PC-3 (cell line): Measurements from ENCODE around the gene ANK3. TPM values are rescaled to one million over a fixed set of nuclear protein-coding genes. Genes with fewer than 3 reads are reported as not detected.

ENCODE experiments used
- ATAC-seq: fragments of 200-7000 bp; cut with Tn5 transposase; 2 replicates; pipeline ENCODE4 v1.9.1; 2020; ENCODE audit warnings: mild to moderate bottlenecking, moderate library complexity
- BruUV-seq: library from RNA; stranded (reverse); fragments of 400-500 nt; replicated peaks from 2 replicates; lab custom pipeline; 2021; lab: Mats Ljungman, UMichigan
- CTCF ChIA-PET: fragments of 300-600 bp; sonication (Branson Sonifier 250); formaldehyde crosslinking; loops from one replicate; lab custom pipeline; 2022; ENCODE audit warnings: antibody characterized with exemption; lab: Charles Lee
- POLR2A ChIA-PET: fragments of 300-600 bp; sonication (Branson Sonifier 250); formaldehyde crosslinking; loops from one replicate; lab custom pipeline; 2022; ENCODE audit warnings: antibody characterized with exemption; ENCODE audit not compliant: unreplicated experiment; lab: Charles Lee
- DNase-seq: peaks from one replicate; pipeline ENCODE4 v3.0.0-alpha.2; 2015
- H2AFZ ChIP-seq: fragments of 300-600 bp; sonication (generic); 2 replicates; pipeline ENCODE4 v1.6.0; 2016; ENCODE audit warnings: antibody characterized with exemption, low read length
- H3F3A ChIP-seq: fragments of 300-600 bp; sonication (generic); one replicate; pipeline ENCODE4 v1.6.0; 2017; ENCODE audit warnings: antibody characterized with exemption, low read length, control low read depth, mild to moderate bottlenecking; ENCODE audit not compliant: unreplicated experiment
- H3K27ac ChIP-seq: fragments of 300-600 bp; sonication (generic); 2 replicates; pipeline ENCODE4 v1.5.1; 2016; ENCODE audit warnings: mild to moderate bottlenecking, low read length
- H3K27me3 ChIP-seq: fragments of 300-600 bp; sonication (generic); 2 replicates; pipeline ENCODE4 v1.6.1; 2016; ENCODE audit warnings: low read length, mixed read lengths
- H3K36me3 ChIP-seq: fragments of 300-600 bp; sonication (generic); 2 replicates; pipeline ENCODE4 v1.6.1; 2016; ENCODE audit warnings: low read depth, mixed run types, low read length, mixed read lengths
- H3K4me1 ChIP-seq: fragments of 300-600 bp; sonication (generic); 2 replicates; pipeline ENCODE4 v1.5.1; 2016; ENCODE audit warnings: low read length; ENCODE audit not compliant: insufficient read depth
- H3K4me2 ChIP-seq: fragments of 300-600 bp; sonication (generic); 2 replicates; pipeline ENCODE4 v1.6.0; 2016; ENCODE audit warnings: low read length
- H3K4me3 ChIP-seq: fragments of 300-600 bp; sonication (generic); 2 replicates; pipeline ENCODE4 v1.5.1; 2016; ENCODE audit warnings: mild to moderate bottlenecking, low read length, mixed read lengths
- H3K79me2 ChIP-seq: fragments of 300-600 bp; sonication (generic); 2 replicates; pipeline ENCODE4 v1.6.1; 2017; ENCODE audit warnings: low read length, mixed read lengths
- H3K9ac ChIP-seq: fragments of 300-600 bp; sonication (generic); 2 replicates; pipeline ENCODE4 v1.6.0; 2016; ENCODE audit warnings: mild to moderate bottlenecking, low read length
- H3K9me2 ChIP-seq: fragments of 300-600 bp; sonication (generic); replicated peaks from 2 replicates; pipeline ENCODE4 v1.6.1; 2016; ENCODE audit warnings: mixed run types, low read length, mixed read lengths
- H3K9me3 ChIP-seq: fragments of 300-600 bp; sonication (generic); 2 replicates; pipeline ENCODE4 v1.6.1; 2016; ENCODE audit warnings: low read length, mixed read lengths
- H4K20me1 ChIP-seq: fragments of 300-600 bp; sonication (generic); 2 replicates; pipeline ENCODE4 v1.6.1; 2016; ENCODE audit warnings: low read length, mixed read lengths
- EZH2 ChIP-seq: fragments of 300-600 bp; sonication (generic); IDR thresholded peaks from one replicate; pipeline ENCODE4 v1.6.1; 2017; ENCODE audit warnings: antibody characterized with exemption, mild to moderate bottlenecking, low read length; ENCODE audit not compliant: unreplicated experiment
- EZH2phosphoT487 ChIP-seq: fragments of 300-600 bp; sonication (generic); IDR thresholded peaks from 2 replicates; pipeline ENCODE4 v1.6.1; 2018; ENCODE audit warnings: mild to moderate bottlenecking, antibody characterized with exemption, low read length, borderline replicate concordance
- intact Hi-C: fragments of 100-400 bp; cut with micrococcal nuclease; formaldehyde crosslinking; loops from 2 replicates; pipeline ENCODE4 v1.9.0; 2023
- total RNA-seq: library from RNA; depleted of rRNA; stranded (reverse); fragments of >200 nt; gene quantifications from 2 replicates; pipeline ENCODE4 v1.2.3, GENCODE V29; 2014
- TF ChIP-seq, protein P1 (sequence below): fragments of 300-600 bp; sonication (generic); conservative IDR thresholded peaks from 2 replicates; pipeline ENCODE4 v1.5.1; 2017; ENCODE audit warnings: antibody characterized with exemption, low read depth, mild to moderate bottlenecking, low read length

Gene ANK3
- total RNA-seq, 1 experiment from 2014 or later: 29.5 TPM

- no peaks in the 10 kb centered on the region for H3K27me3 ChIP-seq
- H2AFZ ChIP-seq: no peak overlapping the region
- TF ChIP-seq EZH2: no peak
- TF ChIP-seq, protein P1, sequence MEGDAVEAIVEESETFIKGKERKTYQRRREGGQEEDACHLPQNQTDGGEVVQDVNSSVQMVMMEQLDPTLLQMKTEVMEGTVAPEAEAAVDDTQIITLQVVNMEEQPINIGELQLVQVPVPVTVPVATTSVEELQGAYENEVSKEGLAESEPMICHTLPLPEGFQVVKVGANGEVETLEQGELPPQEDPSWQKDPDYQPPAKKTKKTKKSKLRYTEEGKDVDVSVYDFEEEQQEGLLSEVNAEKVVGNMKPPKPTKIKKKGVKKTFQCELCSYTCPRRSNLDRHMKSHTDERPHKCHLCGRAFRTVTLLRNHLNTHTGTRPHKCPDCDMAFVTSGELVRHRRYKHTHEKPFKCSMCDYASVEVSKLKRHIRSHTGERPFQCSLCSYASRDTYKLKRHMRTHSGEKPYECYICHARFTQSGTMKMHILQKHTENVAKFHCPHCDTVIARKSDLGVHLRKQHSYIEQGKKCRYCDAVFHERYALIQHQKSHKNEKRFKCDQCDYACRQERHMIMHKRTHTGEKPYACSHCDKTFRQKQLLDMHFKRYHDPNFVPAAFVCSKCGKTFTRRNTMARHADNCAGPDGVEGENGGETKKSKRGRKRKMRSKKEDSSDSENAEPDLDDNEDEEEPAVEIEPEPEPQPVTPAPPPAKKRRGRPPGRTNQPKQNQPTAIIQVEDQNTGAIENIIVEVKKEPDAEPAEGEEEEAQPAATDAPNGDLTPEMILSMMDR: no peak
- ATAC-seq: no peak
- no peaks in the 10 kb centered on the region for H3K4me1 ChIP-seq
- no peak for DNase-seq
- no peak overlapping the region for H3K27ac ChIP-seq
- H3F3A ChIP-seq: no peaks in the 10 kb centered on the region
- H3K9me3 ChIP-seq: no peaks in the 10 kb centered on the region
- H3K79me2 ChIP-seq: no peaks in the 10 kb centered on the region
- ChIA-PET POLR2A (no interaction called here), CTCF (no interaction called here)
- intact Hi-C loops: no loop called here
- BruUV-seq: no TSS peak
- H3K4me2 ChIP-seq: no peak overlapping the region
- 0 out of 2 replicates have a peak, but pooled peaks cover 3% of the 10 kb centered on the region for H3K9me2 ChIP-seq
- H3K9ac ChIP-seq: no peak overlapping the region
- H3K4me3 ChIP-seq: no peak overlapping the region
- no peaks in the 10 kb centered on the region for H3K36me3 ChIP-seq
- H4K20me1 ChIP-seq: no peaks in the 10 kb centered on the region
Observed at GRCh38 chr10:60224066-60224705, 165.5 kb downstream of the ANK3 start.

GRCh38 chr10:60222047-60222446, 167.6 kb downstream of the ANK3 start:
- Histone ChIP-seq H3K79me2 (no peaks in the 10 kb centered on the region), H3K4me3 (no peak overlapping the region), H3K9ac (no peak overlapping the region), H4K20me1 (no peaks in the 10 kb centered on the region), H3K27me3 (no peaks in the 10 kb centered on the region), H3K36me3 (no peaks in the 10 kb centered on the region), H3K4me2 (no peak overlapping the region), H3F3A (no peaks in the 10 kb centered on the region), H3K4me1 (no peaks in the 10 kb centered on the region), H3K27ac (no peak overlapping the region), H2AFZ (no peak overlapping the region), H3K9me3 (no peaks in the 10 kb centered on the region), H3K9me2 (0 out of 2 replicates have a peak, but pooled peaks cover 3% of the 10 kb centered on the region)
- DNase-seq (no peak), ATAC-seq (no peak)
- intact Hi-C loops: no loop called here
- POLR2A ChIA-PET: interaction anchor here (0.5 kb wide), 1 partner anchor 71 kb away, joined by 3 read pairs; no protein-coding TSS in a partner anchor
- TF ChIP-seq EZH2: no peak
- no TSS peak for BruUV-seq
- CTCF ChIA-PET: no interaction called here

DNA sequence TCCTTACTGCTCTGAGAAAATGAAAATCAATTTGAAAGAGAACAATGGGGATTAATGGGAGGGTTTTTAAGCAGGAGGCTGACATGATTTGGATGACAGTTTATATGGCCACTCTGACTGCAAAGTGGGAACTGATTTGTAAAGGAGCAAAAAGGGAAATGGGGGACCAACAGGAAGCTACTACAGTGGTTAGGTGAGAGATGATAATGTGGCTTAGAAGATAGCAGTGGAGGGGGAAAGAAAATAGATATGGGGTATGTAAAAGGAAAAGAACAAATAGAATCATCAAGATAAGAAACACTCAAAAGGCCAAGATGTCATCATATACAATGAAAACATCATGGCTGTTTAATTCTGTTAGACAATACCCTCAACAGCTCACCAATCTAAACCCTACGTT, 177.5 kb downstream of the ANK3 start:
- Histone ChIP-seq H2AFZ (no peak overlapping the region), H3K9ac (no peak overlapping the region), H3K4me2 (no peak overlapping the region), H3F3A (no peaks in the 10 kb centered on the region), H3K36me3 (no peaks in the 10 kb centered on the region), H3K27ac (no peak overlapping the region), H4K20me1 (no peaks in the 10 kb centered on the region), H3K9me2 (no peaks in the 10 kb centered on the region), H3K4me3 (no peak overlapping the region), H3K27me3 (no peaks in the 10 kb centered on the region), H3K4me1 (peaks cover 14% of the 10 kb centered on the region), H3K79me2 (no peaks in the 10 kb centered on the region), H3K9me3 (no peaks in the 10 kb centered on the region)
- ATAC-seq (no peak), DNase-seq (no peak)
- intact Hi-C loops: no loop called here
- BruUV-seq: no TSS peak
- ChIA-PET POLR2A (interaction anchor here (0.6 to 0.7 kb wide), 3 partner anchors 39 to 527 kb away, joined by 3 to 4 read pairs (median 3); no protein-coding TSS in a partner anchor), CTCF (interaction anchor here (0.5 to 0.7 kb wide), 3 partner anchors 109 to 438 kb away, joined by 3 to 6 read pairs (median 6); no protein-coding TSS in a partner anchor)
- TF ChIP-seq EZH2: no peak
- no peak for TF ChIP-seq EZH2phosphoT487
- TF ChIP-seq, protein P1: no peak
